ENCODE results near the gene GALNT1. TPM values are rescaled to one million over a fixed set of nuclear protein-coding genes. Genes with fewer than 3 reads are reported as not detected.

GALNT1 gene
- total and polyA plus RNA-seq, 2 of the 4 experiments (the other 2 are of a cell fraction) = 24.9 to 43.9 TPM

GRCh38 chr18:35590935-35591334 lies 9.4 kb downstream of the GALNT1 start:
- H4K20me1 ChIP-seq (ENCODE audit: insufficient read depth, low read length) = peaks cover 37% of the 10 kb centered on the region
- peak; percentile 77 for ATAC-seq (ENCODE audit: low read depth)
- in situ Hi-C loops (cut with MboI; ENCODE audit: low sequenced_read_pairs) = no loop called here

More at GRCh38 chr18:35590935-35591334, 9.4 kb downstream of the GALNT1 start:
- POLR2A ChIA-PET (ENCODE audit: unreplicated experiment) = no interaction called here
- Histone ChIP-seq H2BK120ac (ENCODE audit: low read depth, low read length) (no peak overlapping the region), H3K27me3 (ENCODE audit: control insufficient read depth, insufficient read depth, low read length) (no peaks in the 10 kb centered on the region), H3K27ac (ENCODE audit: insufficient read depth, low read length) (no peak overlapping the region), H3K18ac (ENCODE audit: low read depth, low read length) (no peak overlapping the region), H2BK5ac (ENCODE audit: low read depth, low read length, poor library complexity, severe bottlenecking) (no peak overlapping the region), H3K23ac (ENCODE audit: low read depth, low read length) (no peak overlapping the region), H3K9me3 (ENCODE audit: control insufficient read depth, insufficient read depth, low read length) (peaks cover 3% of the 10 kb centered on the region; the same call in 1 of the 2 replicates), H2AFZ (replicated peaks; ENCODE audit: low read length, poor library complexity) (no peak overlapping the region), H2AK5ac (ENCODE audit: low read depth, low read length) (no peak overlapping the region), H4K8ac (ENCODE audit: low read depth in 2 of 2, low read length in 2 of 2) (no peak overlapping the region), H2BK20ac (ENCODE audit: low read depth, low read length) (no peak overlapping the region), H3K14ac (replicated peaks; ENCODE audit: low read depth, low read length) (no peak overlapping the region), H3K4ac (ENCODE audit: low read depth, low read length) (no peak overlapping the region), H3K9me1 (ENCODE audit: insufficient read depth, low read length) (peaks cover 11% of the 10 kb centered on the region), H2AK9ac (replicated peaks; ENCODE audit: low read depth, low read length, poor library complexity) (no peak overlapping the region), H3K36me3 (ENCODE audit: control insufficient read depth, insufficient read depth, low read length) (no peaks in the 10 kb centered on the region), H3K4me3 (ENCODE audit: insufficient read depth, low read depth, low read length) (no peak overlapping the region), H3K79me1 (ENCODE audit: low read depth in 1 of 2, low read length in 2 of 2) (peaks cover 40 to 53% of the 10 kb centered on the region in 2 experiments), H2BK15ac (ENCODE audit: low read depth, low read length) (no peak overlapping the region), H3K56ac (ENCODE audit: extremely low read depth, insufficient read depth, low read length) (no peak overlapping the region), H3K4me1 (ENCODE audit: control insufficient read depth, insufficient read depth, low read length) (peaks cover 5% of the 10 kb centered on the region), H4K91ac (ENCODE audit: insufficient read depth, low read depth, low read length) (no peak overlapping the region), H4K5ac (ENCODE audit: low read depth, low read length) (no peak overlapping the region), H3K9ac (ENCODE audit: low read depth, low read length) (no peak overlapping the region), H3K4me2 (ENCODE audit: low read depth, low read length) (no peak overlapping the region)
- WGBS, 2 experiments (ENCODE audit: extremely low coverage in 2 of 2, insufficient read length in 1 of 2) = 83% methylated on average over 1 of the region's 1 CpG; no CpG with 5 or more reads in 1 of the 2 experiments
- peak; percentile 60 for DNase-seq
- intact Hi-C loops (cut with micrococcal nuclease) (loop anchor here (5.0 kb wide), 1 partner anchor 91 kb away; no protein-coding TSS in a partner anchor), dilution Hi-C loops (cut with HindIII; ENCODE audit: low sequenced_read_pairs, unreplicated experiment) (no loop called here)
- TF ChIP-seq CTCF (conservative IDR thresholded peaks at IDR 0.05; ENCODE audit: low read depth, low read length) (no peak), CEBPB (IDR thresholded peaks at IDR 0.05; ENCODE audit: low read depth, low read length) (no peak; the same call in 1 of the 2 replicates)
- CTCF ChIA-PET = no interaction called here
- BruUV-seq (replicated peaks) = no TSS peak
